Measurements from ENCODE around the gene BBIP1.
A peak's percentile ranks its signal among the peaks of the same experiment; 100 is the strongest.

Gene BBIP1

DNA sequence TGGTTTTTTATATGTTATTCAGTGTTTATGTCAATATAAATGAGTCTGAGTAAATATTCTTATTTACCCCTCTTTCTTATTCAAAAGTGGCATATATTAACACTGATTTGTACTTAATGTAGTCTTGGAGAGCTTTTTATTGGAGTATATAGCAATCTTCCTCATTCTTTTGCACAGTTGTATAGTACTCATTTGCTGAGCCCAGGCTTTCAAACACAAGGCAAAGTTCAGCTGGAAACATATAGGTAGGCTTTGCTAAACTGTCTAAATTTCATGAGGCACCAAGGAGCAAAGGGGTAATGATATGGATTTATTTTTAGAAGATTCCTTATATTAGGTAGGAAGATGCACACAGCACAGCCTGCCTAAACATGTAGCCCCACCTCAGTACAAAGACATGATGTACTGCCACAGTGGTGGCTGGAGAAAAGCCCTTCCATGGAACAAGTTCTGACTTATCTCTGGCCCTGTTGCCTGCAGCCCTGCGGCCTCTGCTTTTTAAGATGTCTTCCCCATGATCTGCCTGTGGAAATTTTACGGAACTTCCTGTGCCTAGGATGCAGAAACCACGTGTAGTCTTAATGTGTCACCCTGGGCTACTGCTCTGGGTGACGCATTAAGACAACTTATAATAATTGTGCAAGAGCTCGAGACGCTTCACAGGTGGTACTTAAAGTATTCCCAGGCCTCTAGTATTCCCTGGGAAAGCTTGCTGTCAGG, 56.9 kb downstream of the BBIP1 start:
- no peak for DNase-seq

DNA sequence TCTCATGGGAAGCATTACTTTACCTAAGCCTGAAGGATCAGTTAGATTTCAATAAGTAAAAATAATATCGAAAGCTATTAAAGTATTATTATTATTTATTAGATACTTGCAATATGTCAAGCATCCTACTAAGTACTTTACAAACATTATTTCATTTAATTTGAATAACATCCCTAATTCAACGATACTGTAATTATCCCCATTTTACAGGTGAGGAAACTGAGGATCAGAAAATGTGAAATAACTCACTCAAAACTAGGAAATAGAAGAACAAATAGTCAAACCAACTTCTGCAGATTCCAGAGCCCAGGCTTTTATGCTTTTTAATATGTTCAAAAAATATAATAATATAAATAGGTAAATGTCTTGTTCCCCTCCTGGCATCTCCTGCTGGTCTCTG, 57.5 kb downstream of the BBIP1 start:
- DNase-seq, result no peak

DNA sequence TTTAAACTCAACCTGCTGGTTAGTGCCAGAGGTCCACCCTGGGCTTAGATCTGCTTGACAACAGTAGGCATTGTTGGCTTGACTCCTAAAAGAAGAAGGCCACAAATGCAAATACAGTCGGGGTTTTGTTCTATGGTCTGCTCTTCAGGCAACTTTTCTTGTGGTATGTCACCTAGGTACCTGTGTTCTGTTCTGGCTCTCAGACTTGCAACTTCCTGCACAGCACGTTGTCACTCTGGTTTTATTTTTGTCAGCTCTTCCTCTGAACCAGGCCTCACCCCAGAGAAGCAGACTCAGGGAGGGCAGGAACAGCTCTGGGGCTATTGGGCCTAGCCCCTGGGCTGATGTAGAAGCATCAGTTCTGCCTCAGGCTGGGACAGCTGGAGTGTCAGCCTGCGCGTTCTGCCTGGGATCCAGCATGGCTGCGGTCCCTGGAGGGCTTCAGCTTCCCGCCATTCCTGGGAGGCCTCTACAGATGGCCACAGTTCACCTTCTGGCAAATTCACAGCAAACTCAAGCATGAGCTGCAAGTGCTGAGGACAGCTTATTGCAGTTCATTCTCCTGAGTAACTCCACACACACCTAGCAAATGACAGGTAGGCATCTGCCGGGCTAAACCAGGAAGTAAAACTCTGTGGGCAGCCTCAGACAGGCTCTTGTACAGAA, 58.3 kb downstream of the BBIP1 start:
- DNase-seq, result no peak

DNA sequence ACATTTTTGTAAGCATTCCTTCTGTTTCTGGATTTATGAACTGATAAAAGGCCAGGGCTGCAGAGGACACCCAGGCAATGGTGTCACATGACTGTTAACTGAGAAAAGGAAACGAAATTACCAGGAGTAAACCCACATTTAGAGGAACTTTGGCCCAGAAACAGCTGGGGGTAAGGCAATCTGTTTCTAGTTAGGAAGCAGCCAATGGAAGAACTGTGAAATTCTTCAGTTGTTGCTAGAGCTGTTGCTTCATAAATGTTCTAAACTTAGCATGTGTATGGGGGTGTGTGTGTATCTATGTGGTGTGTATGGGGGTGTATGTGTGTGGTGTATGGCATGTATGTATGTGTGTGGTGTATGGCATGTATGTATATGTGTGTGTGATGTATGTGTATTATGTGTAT, 59.0 kb downstream of the BBIP1 start:
- DNase-seq, result no peak

DNA sequence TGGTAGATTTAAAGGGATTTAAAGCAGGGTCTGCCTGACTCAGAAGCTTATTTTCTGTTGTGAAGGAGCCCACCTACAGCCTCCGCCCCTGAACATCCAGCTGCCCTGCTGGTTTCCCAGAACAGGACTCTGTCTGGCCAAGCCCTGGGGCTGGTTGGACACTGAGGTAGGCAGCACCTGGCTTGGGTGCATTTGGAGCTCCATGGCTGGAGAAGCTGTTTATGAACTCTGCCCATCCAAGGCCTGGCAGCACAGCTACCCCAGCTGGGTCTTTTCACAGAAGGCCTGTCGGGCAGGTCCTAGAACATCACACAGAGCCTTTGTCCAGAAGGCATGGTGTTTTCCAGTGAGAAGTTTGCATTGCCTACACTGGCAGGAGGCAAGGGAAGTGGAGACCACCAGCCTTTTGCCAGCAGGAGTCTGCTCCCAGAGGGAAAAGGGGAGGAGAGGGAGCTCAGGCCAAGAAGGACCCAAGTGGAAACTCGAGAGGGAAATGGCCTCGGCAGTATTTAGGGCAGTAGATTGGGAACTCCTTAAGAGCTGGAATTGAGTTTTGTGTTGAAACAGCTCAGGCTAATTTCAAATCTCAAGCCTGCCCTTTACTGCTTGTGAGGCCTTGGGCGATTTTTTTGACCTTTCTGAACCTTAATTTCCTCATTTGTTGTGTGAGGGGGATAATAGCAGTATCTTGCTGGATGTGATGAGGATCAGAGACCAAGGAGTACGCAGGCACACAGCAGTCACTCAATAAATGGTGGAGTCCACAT, 59.6 kb downstream of the BBIP1 start:
- DNase-seq, result no peak

DNA sequence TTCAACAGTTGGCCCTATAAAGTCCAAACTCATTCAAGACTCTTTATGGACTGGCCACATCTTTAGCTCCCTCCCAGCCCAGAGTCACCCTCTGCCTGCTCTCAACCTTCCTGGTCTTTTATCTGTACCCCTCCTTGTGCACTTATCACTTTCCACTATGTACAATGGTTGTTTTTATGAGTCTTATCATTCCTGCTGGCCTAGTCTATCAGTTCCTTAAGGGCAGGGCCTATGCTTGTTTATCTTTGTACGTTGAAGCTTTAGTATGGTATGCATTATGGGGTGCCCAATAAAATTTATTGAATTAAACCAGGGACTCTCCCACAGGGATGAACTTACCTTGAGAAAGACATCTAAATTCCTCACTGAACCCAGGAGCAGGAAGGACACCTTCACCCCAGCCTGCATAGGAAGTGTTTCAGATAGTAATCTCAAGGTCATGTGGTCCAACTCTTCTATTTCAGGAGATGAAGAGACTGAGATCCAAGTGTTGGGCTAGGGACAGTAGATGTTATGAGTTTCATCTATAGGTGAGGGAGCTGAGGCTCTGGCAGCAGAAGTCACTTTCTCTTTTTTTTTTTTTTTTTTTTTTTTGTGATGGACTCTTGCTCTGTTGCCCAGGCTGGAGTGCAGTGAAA, 60.6 kb downstream of the BBIP1 start:
- no peak for DNase-seq

DNA sequence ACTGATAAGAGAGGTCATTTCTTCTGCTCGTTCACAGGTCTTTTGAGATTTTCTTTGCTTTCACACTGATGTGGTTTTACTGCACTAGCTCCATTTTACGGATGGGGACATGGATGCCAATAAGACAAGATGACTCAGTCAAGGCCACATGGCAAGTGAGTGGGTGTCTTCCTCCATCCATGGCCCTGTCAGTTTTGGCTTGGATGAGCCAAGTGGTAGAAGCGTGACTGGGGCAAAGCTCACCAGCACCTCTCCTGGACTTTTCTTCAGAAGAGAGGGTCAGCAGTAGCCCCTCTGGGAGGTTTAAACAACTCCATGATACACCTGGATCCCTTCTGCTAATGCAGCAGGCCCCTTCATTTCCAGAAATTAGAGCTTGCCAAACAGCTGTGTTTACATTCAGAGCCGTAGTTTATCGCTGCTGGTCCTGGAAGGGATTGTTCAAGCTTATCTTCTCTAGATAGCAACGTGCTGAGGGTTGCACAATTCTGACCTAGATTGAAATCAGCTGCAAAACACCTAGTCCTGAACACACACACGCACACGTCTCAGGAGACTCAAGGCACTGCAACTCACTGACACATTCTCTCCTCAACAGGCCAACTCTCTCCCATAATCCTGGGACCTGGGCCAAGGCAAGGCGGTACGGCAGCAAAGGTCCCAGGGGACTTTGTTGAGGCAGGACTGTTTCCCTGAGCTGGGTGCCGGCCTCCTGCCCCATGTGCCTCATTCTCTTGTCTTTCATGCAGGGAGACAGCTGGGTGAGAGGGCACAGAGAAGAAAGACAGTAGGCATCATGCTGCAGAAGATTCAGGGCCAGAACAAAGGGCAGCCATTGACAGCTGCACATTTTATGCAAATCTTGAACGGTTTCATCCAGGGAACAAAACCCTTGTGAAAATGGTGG, 61.5 kb downstream of the BBIP1 start:
- DNase-seq, result peak; percentile 31

DNA sequence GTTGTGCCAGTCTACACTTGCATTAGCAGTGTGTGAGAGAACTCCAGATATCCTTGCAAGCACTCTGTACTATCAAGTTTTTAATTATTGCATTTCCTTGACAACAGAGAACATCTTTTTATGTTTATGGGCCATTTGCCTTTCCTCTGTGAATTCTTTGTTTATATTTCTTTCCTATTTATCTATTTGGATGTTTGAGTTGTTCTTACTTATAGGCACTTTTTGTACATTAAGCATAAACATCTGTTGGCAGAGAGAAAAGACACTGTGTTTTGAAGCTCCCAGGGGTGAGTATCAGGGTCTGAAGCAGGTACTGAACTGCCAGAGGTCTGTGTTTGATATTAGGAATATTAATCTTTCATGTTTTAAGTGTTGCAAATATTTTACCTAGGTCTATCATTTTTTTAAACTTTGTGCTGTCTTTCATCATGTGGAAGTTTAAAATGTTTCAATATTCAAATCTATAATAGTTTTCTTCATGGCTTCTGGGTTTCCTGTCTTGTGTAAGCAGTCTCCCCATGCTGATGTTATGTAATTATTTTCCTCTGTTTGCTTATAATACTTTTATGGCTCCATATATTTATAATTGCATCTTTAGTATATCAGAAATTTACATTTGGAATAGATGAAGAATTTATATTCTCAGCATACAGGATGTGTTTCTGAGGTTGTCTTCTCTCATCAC, 64.9 kb downstream of the BBIP1 start:
- DNase-seq, result no peak

DNA sequence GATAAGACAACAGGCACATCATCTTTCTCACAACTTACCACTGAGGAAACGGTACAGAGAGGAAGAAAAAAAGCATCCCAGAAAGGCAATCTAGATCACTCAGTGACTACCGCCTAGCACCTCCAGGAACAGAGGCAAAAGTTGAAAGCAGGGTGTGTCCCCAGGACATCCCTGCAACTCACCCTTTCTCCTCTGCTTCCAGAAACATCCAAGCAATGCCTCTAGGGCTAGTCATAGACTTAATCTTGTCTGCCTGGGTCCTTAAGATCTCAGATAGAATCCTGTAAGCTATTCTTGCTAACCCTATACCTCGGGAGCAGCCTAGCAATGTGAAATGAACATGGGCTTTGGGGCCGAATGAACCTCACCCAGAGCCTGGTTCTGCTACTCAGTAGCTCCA, 66.0 kb downstream of the BBIP1 start:
- no peak for DNase-seq

DNA sequence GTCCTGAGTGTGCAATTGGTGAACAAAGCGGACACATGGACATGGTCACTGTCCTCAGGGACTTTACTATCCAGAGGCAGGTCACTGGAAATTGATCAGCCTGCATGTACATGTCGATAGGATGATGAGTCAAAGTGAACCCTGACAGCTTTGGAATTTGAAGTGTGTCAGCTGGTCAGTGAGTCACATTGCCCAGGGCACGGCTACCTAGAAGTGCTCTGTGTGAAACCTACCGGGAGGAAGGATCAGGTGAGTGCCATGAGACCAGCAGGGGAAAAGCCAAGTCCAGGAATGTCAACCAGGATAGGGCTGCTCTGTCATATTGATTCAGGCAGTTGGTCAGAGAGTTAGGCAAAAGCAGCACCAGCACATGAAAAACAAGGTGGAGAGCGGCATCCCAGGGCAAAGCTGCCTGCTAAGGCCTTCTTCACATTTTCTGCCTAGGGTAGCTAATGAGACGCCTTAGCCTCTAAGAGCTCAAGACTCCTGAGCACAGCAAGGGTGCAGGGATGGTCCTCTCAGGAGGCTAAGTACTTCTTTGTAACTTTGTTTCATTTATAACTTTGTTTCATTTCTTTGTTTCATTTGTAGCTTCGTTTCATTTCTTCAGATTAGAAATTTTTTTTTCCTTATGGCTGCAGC, 66.6 kb downstream of the BBIP1 start:
- no peak for DNase-seq

DNA sequence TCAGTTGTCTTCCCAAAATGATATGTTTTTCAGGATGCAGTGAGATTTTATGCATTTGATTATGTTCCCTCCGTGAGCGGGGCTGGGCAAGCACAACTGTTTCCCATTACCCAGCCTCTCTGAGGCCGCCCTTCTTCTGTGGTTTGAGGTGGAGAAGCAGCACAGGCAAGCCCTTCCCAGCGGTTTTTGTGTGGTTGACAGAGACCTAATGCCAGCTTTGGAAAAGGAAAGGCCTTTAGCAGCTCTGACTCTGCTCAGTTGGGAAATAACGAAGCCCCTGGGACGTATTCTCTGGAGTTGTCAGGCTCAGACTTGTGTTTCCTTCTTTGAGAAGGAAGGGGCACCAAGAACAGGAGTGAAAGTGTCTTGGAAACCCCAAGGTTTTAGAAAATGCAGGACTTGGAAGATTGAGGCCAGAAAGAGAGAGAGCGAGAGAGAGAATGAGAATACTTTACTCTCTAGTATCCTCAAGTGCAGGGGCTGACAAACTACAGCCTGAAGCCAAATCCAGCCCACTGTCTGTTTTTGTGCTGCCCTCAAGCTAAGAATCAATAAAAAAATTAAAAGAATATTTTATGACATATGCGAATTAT, 67.9 kb downstream of the BBIP1 start:
- DNase-seq, result no peak

DNA sequence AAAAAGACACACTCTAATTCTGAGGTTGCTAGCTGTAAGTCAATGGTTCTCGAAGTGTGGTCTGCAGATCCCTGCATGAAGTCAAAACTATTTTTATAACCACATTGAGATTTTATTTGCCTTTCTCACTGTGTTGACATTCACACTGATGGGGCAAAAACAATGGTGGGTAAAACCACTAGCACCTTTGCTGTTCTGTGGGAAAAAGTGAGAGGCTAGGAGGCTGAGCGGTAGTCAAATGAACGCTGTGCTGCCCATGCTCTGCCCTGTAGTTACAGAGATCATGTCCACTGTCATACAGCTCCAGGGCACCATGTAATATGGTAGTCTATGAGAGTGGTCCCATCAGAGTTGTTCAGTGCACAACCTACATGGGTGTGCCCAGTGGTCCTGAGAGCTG, 68.9 kb downstream of the BBIP1 start:
- DNase-seq, result no peak
